ENCODE data around the gene ANKRD33B.

- TF ChIP-seq EZH2 (IDR thresholded peaks at IDR 0.05; ENCODE audit: insufficient read depth, poor library complexity, severe bottlenecking) (no peak), EZH2phosphoT487 (IDR thresholded peaks at IDR 0.05; ENCODE audit: insufficient read depth, low read depth) (no peak)
Measured at GRCh38 chr5:10559871-10560270, 4.0 kb upstream of the ANKRD33B start.
